Astrocyte (in vitro differentiated cells and primary cell): Measurements from ENCODE around the gene KRTAP5-11.

Source experiments
- EZH2 ChIP-seq: IDR thresholded peaks from 2 replicates; pipeline ENCODE4 v1.6.1; 2012; ENCODE audit warnings: mild to moderate bottlenecking, low read length, inconsistent platforms; ENCODE audit not compliant: insufficient read depth
- TF ChIP-seq, protein P1 (sequence below): IDR thresholded peaks from 2 replicates; pipeline ENCODE4 v1.5.1; 2011; ENCODE audit warnings: low read depth, mild to moderate bottlenecking, inconsistent platforms, low read length, moderate library complexity; ENCODE audit not compliant: insufficient read depth

DNA sequence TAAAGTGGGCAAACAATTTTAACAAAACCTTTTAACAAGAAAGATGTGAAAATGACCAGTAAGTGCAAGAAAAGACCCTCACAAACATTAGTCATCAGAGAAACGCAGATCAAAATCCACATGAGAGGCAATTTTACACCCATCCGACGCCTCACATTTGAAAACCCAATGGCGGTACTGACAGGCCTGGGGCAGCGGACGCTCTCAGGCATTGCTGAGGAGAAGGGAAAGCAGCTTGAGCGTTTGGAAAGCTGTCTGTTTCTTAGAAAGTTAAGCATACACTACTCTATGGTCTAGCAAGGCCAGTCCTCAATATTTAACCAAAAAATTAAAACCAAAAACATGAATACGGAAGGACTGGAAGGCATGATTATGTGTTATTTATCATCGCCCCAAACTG is 46.9 kb downstream of the KRTAP5-11 start:
- TF ChIP-seq EZH2, result no peak
- TF ChIP-seq, protein P1, sequence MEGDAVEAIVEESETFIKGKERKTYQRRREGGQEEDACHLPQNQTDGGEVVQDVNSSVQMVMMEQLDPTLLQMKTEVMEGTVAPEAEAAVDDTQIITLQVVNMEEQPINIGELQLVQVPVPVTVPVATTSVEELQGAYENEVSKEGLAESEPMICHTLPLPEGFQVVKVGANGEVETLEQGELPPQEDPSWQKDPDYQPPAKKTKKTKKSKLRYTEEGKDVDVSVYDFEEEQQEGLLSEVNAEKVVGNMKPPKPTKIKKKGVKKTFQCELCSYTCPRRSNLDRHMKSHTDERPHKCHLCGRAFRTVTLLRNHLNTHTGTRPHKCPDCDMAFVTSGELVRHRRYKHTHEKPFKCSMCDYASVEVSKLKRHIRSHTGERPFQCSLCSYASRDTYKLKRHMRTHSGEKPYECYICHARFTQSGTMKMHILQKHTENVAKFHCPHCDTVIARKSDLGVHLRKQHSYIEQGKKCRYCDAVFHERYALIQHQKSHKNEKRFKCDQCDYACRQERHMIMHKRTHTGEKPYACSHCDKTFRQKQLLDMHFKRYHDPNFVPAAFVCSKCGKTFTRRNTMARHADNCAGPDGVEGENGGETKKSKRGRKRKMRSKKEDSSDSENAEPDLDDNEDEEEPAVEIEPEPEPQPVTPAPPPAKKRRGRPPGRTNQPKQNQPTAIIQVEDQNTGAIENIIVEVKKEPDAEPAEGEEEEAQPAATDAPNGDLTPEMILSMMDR, result no peak
